ENCODE results near the gene APEX2.

APEX2 gene

GRCh38 chrX:55026143-55026542, 26.0 kb downstream of the APEX2 start:
- no peak for ATAC-seq
- TF ChIP-seq BACH2 (CRISPR knock-in tag; IDR thresholded peaks at IDR 0.05; ENCODE audit: borderline replicate concordance): no peak
- no peak for TF ChIP-seq ZC3H10 (CRISPR knock-in tag; IDR thresholded peaks at IDR 0.05)
- TF ChIP-seq ZNF70 (CRISPR knock-in tag; IDR thresholded peaks at IDR 0.05): no peak
- no peak for TF ChIP-seq ARNTL (CRISPR knock-in tag; IDR thresholded peaks at IDR 0.05; ENCODE audit: borderline replicate concordance, low read depth)
- no peak for TF ChIP-seq PATZ1 (CRISPR knock-in tag; IDR thresholded peaks at IDR 0.05; ENCODE audit: borderline replicate concordance)
- no peak for TF ChIP-seq ISL1 (CRISPR knock-in tag; IDR thresholded peaks at IDR 0.05)
- TF ChIP-seq CSDC2 (CRISPR knock-in tag; IDR thresholded peaks at IDR 0.05): no peak
- TF ChIP-seq TCF4 (CRISPR knock-in tag; IDR thresholded peaks at IDR 0.05; ENCODE audit: borderline replicate concordance): no peak
- no peak for TF ChIP-seq TSHZ2 (CRISPR knock-in tag; IDR thresholded peaks at IDR 0.05)
- TF ChIP-seq ESRRG (CRISPR knock-in tag; IDR thresholded peaks at IDR 0.05): no peak
- TF ChIP-seq CSRNP3 (CRISPR knock-in tag; IDR thresholded peaks at IDR 0.05): no peak
- TF ChIP-seq SNAI2 (CRISPR knock-in tag; IDR thresholded peaks at IDR 0.05): no peak
- TF ChIP-seq ZFP3 (CRISPR knock-in tag; IDR thresholded peaks at IDR 0.05): no peak
- TF ChIP-seq OSR1 (CRISPR knock-in tag; IDR thresholded peaks at IDR 0.05): no peak

- TF ChIP-seq SNAI2 (CRISPR knock-in tag; IDR thresholded peaks at IDR 0.05) (no peak), ZNF565 (CRISPR knock-in tag; conservative IDR thresholded peaks at IDR 0.05; ENCODE audit: low read depth) (no peak), ZC3H10 (CRISPR knock-in tag; IDR thresholded peaks at IDR 0.05) (no peak), CSDC2 (CRISPR knock-in tag; IDR thresholded peaks at IDR 0.05) (no peak), CSRNP3 (CRISPR knock-in tag; IDR thresholded peaks at IDR 0.05) (no peak), PPARA (CRISPR knock-in tag; IDR thresholded peaks at IDR 0.05; ENCODE audit: borderline replicate concordance) (no peak), TOX (CRISPR knock-in tag; IDR thresholded peaks at IDR 0.05; ENCODE audit: borderline replicate concordance) (no peak), ZNF70 (CRISPR knock-in tag; IDR thresholded peaks at IDR 0.05) (no peak), OSR1 (CRISPR knock-in tag; IDR thresholded peaks at IDR 0.05) (no peak)
- no peak for ATAC-seq
Observed at GRCh38 chrX:55026840-55027239, 26.7 kb downstream of the APEX2 start.

- ATAC-seq: no peak
- TF ChIP-seq CSRNP3 (CRISPR knock-in tag; IDR thresholded peaks at IDR 0.05): no peak
- TF ChIP-seq CREB5 (CRISPR knock-in tag; IDR thresholded peaks at IDR 0.05; ENCODE audit: low read depth): no peak
- no peak for TF ChIP-seq ZNF8 (CRISPR knock-in tag; IDR thresholded peaks at IDR 0.05)
- no peak for TF ChIP-seq GLIS3 (CRISPR knock-in tag; IDR thresholded peaks at IDR 0.05)
- no peak for TF ChIP-seq RARB (CRISPR knock-in tag; IDR thresholded peaks at IDR 0.05)
Observed at GRCh38 chrX:55028040-55028439, 27.9 kb downstream of the APEX2 start.

All from SK-N-SH treated with all-trans-retinoic acid at 6 μM for 48 hours (cell line).